B cell (primary cell): ENCODE measurements around the gene KIAA0232.

Source experiments
- EZH2 ChIP-seq: IDR thresholded peaks from 2 replicates; pipeline ENCODE4 v1.6.1; 2012; ENCODE audit warnings: borderline replicate concordance, low read depth, mild to moderate bottlenecking, moderate library complexity, low read length; ENCODE audit not compliant: insufficient read depth, poor library complexity, severe bottlenecking
- TF ChIP-seq, protein P1 (sequence below): fragments of 200-600 bp; IDR thresholded peaks from one replicate; pipeline ENCODE4 v1.8.0; 2022; ENCODE audit warnings: antibody characterized with exemption, mild to moderate bottlenecking

- TF ChIP-seq, protein P1, sequence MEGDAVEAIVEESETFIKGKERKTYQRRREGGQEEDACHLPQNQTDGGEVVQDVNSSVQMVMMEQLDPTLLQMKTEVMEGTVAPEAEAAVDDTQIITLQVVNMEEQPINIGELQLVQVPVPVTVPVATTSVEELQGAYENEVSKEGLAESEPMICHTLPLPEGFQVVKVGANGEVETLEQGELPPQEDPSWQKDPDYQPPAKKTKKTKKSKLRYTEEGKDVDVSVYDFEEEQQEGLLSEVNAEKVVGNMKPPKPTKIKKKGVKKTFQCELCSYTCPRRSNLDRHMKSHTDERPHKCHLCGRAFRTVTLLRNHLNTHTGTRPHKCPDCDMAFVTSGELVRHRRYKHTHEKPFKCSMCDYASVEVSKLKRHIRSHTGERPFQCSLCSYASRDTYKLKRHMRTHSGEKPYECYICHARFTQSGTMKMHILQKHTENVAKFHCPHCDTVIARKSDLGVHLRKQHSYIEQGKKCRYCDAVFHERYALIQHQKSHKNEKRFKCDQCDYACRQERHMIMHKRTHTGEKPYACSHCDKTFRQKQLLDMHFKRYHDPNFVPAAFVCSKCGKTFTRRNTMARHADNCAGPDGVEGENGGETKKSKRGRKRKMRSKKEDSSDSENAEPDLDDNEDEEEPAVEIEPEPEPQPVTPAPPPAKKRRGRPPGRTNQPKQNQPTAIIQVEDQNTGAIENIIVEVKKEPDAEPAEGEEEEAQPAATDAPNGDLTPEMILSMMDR = no peak
- TF ChIP-seq EZH2 = no peak
These were observed 68.9 kb downstream of the KIAA0232 start for GRCh38 chr4:6851431-6851830.
